Ascending aorta (tissue), 2 donors: ENCODE measurements around the gene HLA-DOB. TPM values are rescaled to one million over a fixed set of nuclear protein-coding genes. Genes with fewer than 3 reads are reported as not detected.

Source experiments
- DNase-seq, 2 donors: peaks; one replicate each; pipeline ENCODE4 v3.0.0-alpha.2; 2019; ENCODE audit warnings: low spot score in 2 of 2
- H3K27ac ChIP-seq, 2 donors: fragments of 200-600 bp; sonication (generic); one replicate each; pipeline ENCODE4 v1.5.1; 2016 to 2017; ENCODE audit warnings: mild to moderate bottlenecking in 1 of 2
- H3K27me3 ChIP-seq: fragments of 200-600 bp; sonication (generic); one replicate; pipeline ENCODE4 v1.5.1; 2017
- H3K36me3 ChIP-seq, 2 donors: fragments of 200-600 bp; sonication (generic); one replicate each; pipeline ENCODE4 v1.5.1; 2016
- H3K4me1 ChIP-seq, 2 donors: fragments of 200-600 bp; sonication (generic); one replicate each; pipeline ENCODE4 v1.5.1; 2016 to 2017; ENCODE audit warnings: mild to moderate bottlenecking in 1 of 2
- H3K4me3 ChIP-seq, 2 donors: fragments of 200-600 bp; sonication (generic); one replicate each; pipeline ENCODE4 v1.5.1; 2016 to 2017; ENCODE audit warnings: mild to moderate bottlenecking in 1 of 2
- H3K9me3 ChIP-seq, 2 donors: fragments of 200-600 bp; sonication (generic); one replicate each; pipeline ENCODE4 v1.5.1; 2016
- intact Hi-C: fragments of 100-400 bp; cut with DNase I; formaldehyde crosslinking; loops from one replicate; pipeline ENCODE4 v1.15.1; 2023
- total RNA-seq: library from RNA; depleted of rRNA; stranded (reverse); fragments of >200 nt; gene quantifications from one replicate; pipeline ENCODE4 v1.1.0, GENCODE V29; 2016
- TF ChIP-seq, protein P1 (sequence below), 3 experiments: fragments of 200-600 bp in 2 of 3; fragments of 450-650 bp in 1 of 3; sonication (generic) in 2 of 3; IDR thresholded peaks; one replicate each; pipeline ENCODE4 v1.5.1; 2016 to 2019; ENCODE audit warnings: antibody characterized with exemption in 3 of 3, mild to moderate bottlenecking in 1 of 3, moderate library complexity in 1 of 3

Gene HLA-DOB
- not detected for total RNA-seq

GRCh38 chr6:32816746-32817204 is at the start of gene HLA-DOB:
TSS of gene HLA-DOB (minus strand) at chr6:32817002. CDS start at chr6:32816951, 51 bp downstream.
- TF ChIP-seq, protein P1, sequence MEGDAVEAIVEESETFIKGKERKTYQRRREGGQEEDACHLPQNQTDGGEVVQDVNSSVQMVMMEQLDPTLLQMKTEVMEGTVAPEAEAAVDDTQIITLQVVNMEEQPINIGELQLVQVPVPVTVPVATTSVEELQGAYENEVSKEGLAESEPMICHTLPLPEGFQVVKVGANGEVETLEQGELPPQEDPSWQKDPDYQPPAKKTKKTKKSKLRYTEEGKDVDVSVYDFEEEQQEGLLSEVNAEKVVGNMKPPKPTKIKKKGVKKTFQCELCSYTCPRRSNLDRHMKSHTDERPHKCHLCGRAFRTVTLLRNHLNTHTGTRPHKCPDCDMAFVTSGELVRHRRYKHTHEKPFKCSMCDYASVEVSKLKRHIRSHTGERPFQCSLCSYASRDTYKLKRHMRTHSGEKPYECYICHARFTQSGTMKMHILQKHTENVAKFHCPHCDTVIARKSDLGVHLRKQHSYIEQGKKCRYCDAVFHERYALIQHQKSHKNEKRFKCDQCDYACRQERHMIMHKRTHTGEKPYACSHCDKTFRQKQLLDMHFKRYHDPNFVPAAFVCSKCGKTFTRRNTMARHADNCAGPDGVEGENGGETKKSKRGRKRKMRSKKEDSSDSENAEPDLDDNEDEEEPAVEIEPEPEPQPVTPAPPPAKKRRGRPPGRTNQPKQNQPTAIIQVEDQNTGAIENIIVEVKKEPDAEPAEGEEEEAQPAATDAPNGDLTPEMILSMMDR (IDR thresholded peaks at IDR 0.05): no peak
- no peaks in the 10 kb centered on the region for H3K9me3 ChIP-seq
- intact Hi-C loops: no loop called here
- H3K4me3 ChIP-seq: no peak within 1 kb of the TSS
- H3K36me3 ChIP-seq: no peaks in the 10 kb centered on the region
- H3K27ac ChIP-seq: no peak within 1 kb of the TSS
- H3K4me1 ChIP-seq: no peaks in the 10 kb centered on the region
- H3K27me3 ChIP-seq: no peaks in the 10 kb centered on the region
- DNase-seq: no peak

DNA sequence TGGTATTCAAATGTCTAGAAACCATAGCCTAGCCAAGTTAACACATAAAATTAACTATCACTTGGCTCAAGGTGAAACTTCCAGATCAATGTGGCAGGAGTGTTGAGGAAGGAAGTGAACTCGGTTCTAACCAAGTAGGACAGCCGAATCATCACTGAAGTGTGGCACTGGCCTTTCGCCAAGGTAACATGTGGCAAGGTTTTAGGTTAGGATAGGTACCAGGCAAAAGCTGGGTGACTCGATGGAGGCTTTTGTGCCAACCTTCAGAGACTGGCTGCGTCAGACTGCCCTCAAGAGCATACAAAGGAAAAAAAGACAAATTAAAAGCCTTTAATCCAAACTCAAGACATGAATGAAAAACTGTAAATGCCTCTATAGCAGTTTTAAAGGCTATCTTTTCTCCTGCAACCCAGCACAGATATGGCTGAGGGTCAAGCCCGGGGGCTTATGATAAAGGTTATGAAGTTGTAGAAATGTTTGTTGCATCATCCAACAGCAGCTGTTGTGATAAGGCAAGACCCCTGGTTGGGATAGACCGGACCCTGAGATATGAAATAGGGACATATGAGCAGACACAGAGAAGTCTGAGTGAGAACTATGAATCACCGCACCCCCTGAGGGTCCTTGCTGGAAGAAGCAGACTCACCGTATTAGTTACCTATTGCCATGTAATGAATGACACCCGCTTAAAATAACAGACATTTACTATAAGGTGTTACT is 49.1 kb upstream of the HLA-DOB start:
- no peak for DNase-seq
- no peaks in the 10 kb centered on the region for H3K9me3 ChIP-seq
- H3K4me3 ChIP-seq: no peak overlapping the region
- H3K27ac ChIP-seq: no peak overlapping the region
- no peaks in the 10 kb centered on the region for H3K27me3 ChIP-seq
- TF ChIP-seq, protein P1 (IDR thresholded peaks at IDR 0.05): no peak
- H3K4me1 ChIP-seq: no peaks in the 10 kb centered on the region
- no peaks in the 10 kb centered on the region for H3K36me3 ChIP-seq
- intact Hi-C loops: loop anchor here (5.0 kb wide), 1 partner anchor 39 kb away; no protein-coding TSS in a partner anchor

DNA sequence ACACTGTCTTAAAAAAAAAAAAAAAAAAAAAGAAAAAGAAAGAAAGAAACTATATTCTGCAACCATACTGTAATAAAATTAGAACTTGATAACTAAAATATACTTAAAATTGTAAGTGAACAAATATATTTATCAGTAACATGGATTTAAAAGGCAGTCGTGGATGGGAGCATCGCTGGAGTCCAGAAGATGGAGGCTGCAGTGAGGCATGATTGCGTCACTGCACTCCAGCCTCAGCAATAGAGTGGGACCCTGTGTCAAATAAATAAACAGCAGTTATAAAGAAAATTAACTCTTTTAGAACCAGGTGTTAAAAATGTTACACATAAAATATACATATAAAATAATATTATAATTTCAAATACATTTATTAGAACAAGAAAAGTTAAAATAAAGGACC is 45.9 kb upstream of the HLA-DOB start:
- H3K36me3 ChIP-seq: peaks cover 0 to 4% of the 10 kb centered on the region in 2 donors
- DNase-seq: no peak
- TF ChIP-seq, protein P1 (IDR thresholded peaks at IDR 0.05): no peak
- H3K27me3 ChIP-seq: no peaks in the 10 kb centered on the region
- no peaks in the 10 kb centered on the region for H3K9me3 ChIP-seq
- no peak overlapping the region for H3K4me3 ChIP-seq
- no peaks in the 10 kb centered on the region for H3K4me1 ChIP-seq
- intact Hi-C loops: no loop called here
- no peak overlapping the region for H3K27ac ChIP-seq

GRCh38 chr6:32860674-32861073 is 43.9 kb upstream of the HLA-DOB start:
- no peak for DNase-seq
- no peak overlapping the region for H3K27ac ChIP-seq
- no peaks in the 10 kb centered on the region for H3K9me3 ChIP-seq
- TF ChIP-seq, protein P1 (IDR thresholded peaks at IDR 0.05): no peak
- intact Hi-C loops: no loop called here
- H3K4me1 ChIP-seq: no peaks in the 10 kb centered on the region
- H3K36me3 ChIP-seq: peaks cover 0 to 4% of the 10 kb centered on the region in 2 donors
- no peak overlapping the region for H3K4me3 ChIP-seq
- H3K27me3 ChIP-seq: no peaks in the 10 kb centered on the region

GRCh38 chr6:32858194-32858593 is 41.4 kb upstream of the HLA-DOB start:
- H3K9me3 ChIP-seq: no peaks in the 10 kb centered on the region
- TF ChIP-seq, protein P1 (IDR thresholded peaks at IDR 0.05): no peak
- peaks cover 0 to 4% of the 10 kb centered on the region in 2 donors for H3K4me1 ChIP-seq
- intact Hi-C loops: loop anchor here (10.0 kb wide), 1 partner anchor 1653 kb away; no protein-coding TSS in a partner anchor
- peaks cover 0 to 4% of the 10 kb centered on the region in 2 donors for H3K36me3 ChIP-seq
- no peaks in the 10 kb centered on the region for H3K27me3 ChIP-seq
- no peak for DNase-seq
- no peak overlapping the region for H3K4me3 ChIP-seq
- H3K27ac ChIP-seq: no peak overlapping the region
